ENCODE measurements around the gene CCT6A.
"Not testable (repeated sequence)": the region's sequence is repeated elsewhere in the genome, so short reads cannot be mapped to it uniquely, and the experiment has no call there.

The CCT6A gene

DNA sequence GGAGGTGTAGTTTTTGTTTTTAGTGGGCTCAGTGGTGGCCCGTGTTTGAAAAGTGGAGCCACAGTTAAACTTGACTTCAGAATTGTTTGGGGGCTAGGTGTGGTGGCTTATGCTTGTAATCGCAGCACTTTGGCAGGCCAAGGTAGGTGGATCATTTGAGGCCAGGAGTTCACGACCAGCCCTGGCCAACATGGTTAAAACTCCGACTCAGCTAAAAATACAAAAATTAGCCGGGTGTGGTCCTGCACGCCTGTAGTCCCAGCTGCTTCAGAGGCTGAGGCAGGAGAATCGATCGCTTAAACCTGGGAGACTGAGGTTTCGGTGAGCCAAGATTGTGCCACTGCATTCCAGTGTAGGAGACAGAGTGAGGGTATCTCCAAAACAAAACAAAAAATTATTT is 1.8 kb downstream of the CCT6A start:
- DNase-seq = no peak

- DNase-seq = no peak
These were observed 2.4 kb downstream of the CCT6A start for GRCh38 chr7:56053993-56054392.

DNA sequence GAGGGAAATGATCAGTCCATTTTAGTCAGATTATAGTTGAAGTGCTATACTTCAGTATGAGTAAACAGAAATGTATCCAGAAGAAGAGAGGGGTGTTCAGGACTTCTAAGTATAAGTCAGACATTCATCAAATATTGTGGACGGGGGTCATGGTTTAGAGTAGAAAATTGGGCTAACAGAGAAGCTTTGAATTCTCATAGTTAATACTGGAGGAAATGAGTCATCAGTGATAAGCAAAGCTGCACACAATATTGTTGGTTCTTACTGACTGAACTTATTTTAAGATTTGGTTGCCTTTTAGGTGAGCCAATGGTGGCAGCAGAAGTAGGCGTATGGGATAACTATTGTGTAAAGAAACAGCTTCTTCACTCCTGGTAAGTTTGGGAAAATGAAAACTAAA is 10.8 kb downstream of the CCT6A start:
- no peak for DNase-seq

GRCh38 chr7:56063500-56063881 is 11.9 kb downstream of the CCT6A start:
- no peak for DNase-seq

DNA sequence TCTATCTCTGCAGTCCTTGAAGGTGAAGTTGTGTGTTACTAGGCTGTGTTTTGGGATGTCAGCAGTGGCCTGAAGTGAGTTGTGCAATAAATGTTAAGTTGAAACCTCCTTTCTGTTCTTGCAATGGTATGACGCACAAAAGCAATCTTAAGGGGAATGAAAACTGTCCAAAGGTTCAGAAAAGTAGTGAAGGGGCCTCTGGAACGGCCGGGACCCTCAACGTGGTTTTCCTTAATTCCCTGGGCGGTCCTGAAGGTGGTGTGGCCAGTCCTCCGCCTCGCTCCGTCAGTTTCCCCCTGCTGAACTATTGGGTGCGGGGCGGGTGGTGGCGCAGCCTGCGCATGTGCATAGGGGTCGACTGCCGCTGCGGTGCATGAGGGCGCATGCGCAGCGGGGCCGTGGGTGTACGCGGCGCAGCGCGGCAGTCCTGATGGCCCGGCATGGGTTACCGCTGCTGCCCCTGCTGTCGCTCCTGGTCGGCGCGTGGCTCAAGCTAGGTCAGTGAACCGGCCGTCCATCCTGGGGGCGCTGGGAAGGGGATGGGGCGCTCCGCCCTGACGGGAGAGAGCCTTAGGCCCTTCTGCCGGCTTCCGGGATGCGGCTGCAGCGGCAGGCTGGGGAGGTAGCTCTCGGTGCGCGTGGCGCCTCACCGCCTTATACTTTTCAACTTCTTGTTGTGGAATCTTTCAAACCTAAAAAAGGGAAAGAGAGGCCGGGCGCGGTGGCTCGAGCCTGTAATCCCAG is 12.5 kb downstream of the CCT6A start, which contains the start of gene SUMF2:
Gene SUMF2 (plus strand): TSS at position 405 of the 744 bp plus-strand sequence. CDS start 26 bp downstream, at position 431.
- peak; percentile 95 for DNase-seq

DNA sequence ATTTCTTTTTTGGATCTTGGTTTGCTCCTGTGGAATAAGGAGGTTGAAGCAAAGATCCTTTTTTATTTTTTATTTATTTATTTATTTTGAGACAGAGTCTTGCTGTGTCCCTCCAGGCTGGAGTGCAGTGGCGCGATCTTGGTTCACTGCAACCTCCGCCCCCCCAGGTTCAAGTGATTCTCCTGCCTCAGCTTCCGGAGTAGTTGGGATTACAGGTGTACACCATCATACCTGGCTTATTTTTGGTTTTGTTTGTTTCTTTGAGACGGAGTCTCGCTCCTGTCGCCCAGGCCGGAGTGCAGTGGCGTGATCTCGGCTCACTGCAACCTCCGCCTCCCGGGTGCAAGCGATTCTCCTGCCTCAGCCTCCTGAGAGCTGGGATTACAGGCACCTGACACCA is 14.8 kb downstream of the CCT6A start:
- DNase-seq = not testable (repeated sequence)

DNA sequence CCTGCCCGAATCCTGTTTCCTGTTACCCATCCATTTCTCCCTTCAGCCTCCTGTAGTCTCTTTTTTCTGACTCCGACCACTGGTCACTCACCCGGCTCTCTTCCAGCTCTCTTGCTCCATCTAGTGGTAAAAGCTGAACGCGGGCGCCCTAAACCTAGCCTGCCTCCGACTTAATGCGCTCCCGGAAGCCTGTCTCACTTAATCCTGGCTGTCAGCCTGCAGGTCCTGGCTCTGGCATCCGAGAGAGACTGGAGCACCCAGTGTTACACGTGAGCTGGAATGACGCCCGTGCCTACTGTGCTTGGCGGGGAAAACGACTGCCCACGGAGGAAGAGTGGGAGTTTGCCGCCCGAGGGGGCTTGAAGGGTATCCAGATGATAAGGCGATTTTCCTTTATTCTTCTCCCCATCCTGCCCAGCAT is 22.8 kb downstream of the CCT6A start:
- DNase-seq = peak; percentile 88

GRCh38 chr7:56077681-56078080 is 26.1 kb downstream of the CCT6A start:
- DNase-seq = no peak

- no peak for DNase-seq
These were observed 26.6 kb downstream of the CCT6A start for GRCh38 chr7:56078196-56078595.

DNA sequence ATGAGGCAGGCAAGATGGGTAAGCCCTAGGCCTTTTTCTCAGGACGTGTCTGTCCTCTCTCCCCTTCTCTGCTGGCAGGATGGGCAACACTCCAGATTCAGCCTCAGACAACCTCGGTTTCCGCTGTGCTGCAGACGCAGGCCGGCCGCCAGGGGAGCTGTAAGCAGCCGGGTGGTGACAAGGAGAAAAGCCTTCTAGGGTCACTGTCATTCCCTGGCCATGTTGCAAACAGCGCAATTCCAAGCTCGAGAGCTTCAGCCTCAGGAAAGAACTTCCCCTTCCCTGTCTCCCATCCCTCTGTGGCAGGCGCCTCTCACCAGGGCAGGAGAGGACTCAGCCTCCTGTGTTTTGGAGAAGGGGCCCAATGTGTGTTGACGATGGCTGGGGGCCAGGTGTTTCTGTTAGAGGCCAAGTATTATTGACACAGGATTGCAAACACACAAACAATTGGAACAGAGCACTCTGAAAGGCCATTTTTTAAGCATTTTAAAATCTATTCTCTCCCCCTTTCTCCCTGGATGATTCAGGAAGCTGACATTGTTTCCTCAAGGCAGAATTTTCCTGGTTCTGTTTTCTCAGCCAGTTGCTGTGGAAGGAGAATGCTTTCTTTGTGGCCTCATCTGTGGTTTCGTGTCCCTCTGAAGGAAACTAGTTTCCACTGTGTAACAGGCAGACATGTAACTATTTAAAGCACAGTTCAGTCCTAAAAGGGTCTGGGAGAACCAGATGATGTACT is 28.1 kb downstream of the CCT6A start:
- peak; percentile 59 for DNase-seq

GRCh38 chr7:56080726-56081435 is 29.3 kb downstream of the CCT6A start:
- DNase-seq = not testable (repeated sequence)

GRCh38 chr7:56081626-56082340 is 30.2 kb downstream of the CCT6A start:
- DNase-seq = no peak

DNA sequence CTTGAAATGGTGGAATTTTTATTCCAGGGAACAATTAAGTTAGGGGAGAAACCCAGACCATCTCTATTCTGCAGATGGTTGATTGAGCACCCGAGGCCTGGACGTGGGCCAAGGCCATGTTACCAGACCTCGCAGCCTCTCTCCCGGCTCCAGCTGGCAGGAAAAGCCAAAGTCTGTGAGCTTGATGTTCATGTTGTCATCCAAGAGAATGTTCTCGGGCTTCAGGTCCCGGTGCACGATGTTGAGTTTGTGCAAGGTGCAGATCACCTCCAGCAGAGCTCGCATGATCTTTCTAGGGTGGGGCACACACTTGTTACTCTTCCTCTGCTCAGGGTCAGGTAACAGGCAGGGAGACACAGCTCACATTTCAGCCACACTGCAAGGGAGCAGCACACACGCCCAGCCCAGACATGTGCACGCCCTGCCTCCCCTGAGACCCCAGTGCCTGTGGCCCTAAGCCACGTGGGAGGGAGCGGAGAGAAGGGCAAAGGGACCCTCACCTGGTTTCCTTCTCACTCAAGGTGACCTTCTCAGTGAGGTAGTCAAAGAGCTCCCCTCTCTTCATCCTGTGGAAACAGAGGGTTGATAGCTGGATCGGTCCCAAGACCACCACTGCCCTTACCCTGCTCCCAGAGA is 31.7 kb downstream of the CCT6A start:
- DNase-seq = no peak

- no peak for DNase-seq
These were observed 35.2 kb downstream of the CCT6A start for GRCh38 chr7:56086761-56087160.

- no peak for DNase-seq
These were observed 35.9 kb downstream of the CCT6A start for GRCh38 chr7:56087445-56087844.

GRCh38 chr7:56091591-56091990 is 40.0 kb downstream of the CCT6A start:
- DNase-seq = no peak

GRCh38 chr7:56092388-56092787 is 40.8 kb downstream of the CCT6A start:
- not testable (repeated sequence) for DNase-seq

GRCh38 chr7:56092789-56093531 is 41.4 kb downstream of the CCT6A start, which contains the start of gene PHKG1:
PHKG1 (minus strand) TSS chr7:56092952; CDS start chr7:56088941, 4,011 bp downstream.
- peak; percentile 89 for DNase-seq

- no peak for DNase-seq
These were observed 46.1 kb downstream of the CCT6A start for GRCh38 chr7:56097700-56098099.

DNA sequence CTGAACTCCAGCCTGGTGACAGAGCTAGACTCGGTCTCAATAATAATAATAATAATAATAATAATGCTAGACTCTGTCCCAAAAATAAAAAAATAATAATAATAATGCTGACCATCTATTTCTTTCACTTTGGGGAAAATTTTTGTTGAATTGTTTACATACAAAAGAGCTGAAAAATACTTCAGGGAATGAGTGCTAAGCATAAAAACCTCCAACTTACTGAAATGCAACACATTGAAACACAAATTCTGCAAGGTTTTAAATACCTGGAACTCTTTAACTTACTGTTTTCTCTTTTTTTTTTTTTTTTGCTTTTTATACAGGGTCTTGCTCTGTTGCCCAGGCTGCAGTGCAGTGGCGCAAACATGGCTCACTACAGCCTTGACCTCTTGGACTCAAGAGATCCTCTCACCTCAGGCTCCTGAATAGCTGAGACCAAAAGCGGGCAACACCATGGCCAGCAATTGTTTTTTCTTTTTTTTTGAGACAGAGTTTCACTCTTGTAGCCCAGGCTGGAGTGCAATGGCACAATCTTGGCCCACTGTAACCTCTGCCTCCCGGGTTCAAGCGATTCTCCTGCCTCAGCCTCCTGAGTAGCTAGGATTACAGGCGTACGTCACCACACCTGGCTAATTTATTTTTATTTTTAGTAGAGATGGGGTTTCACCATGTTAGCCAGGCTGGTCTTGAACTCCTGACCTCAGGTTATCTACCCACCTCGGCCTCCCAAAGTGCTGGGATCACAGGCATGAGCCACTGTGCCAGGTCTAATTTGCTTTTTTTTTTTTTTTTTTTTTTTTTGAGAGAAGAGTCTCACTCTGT is 46.8 kb downstream of the CCT6A start:
- DNase-seq = not testable (repeated sequence)

DNA sequence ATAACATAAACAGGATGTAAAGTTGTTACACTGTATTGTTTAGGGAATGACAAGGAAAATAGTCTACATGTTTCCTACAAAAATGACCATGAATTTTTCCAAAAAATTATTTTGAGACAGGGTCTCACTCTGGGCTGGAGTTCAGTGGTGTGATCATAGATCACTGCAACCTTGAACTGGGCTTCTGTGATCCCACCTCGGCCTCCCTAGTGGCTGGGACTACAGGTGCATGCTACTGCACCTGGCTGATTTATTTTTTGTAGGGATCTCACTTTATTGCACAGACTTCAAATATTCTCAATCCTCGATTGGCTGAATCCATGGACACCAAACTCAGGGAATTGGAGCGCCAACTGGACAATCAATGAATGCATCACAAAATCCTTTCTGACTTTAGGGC is 48.1 kb downstream of the CCT6A start:
- no peak for DNase-seq
